Fibroblast of peridontal ligament (primary cell): ENCODE results near the gene PPP6R1.
"Not testable (repeated sequence)": the region's sequence is repeated elsewhere in the genome, so short reads cannot be mapped to it uniquely, and the experiment has no call there.

ENCODE experiments used
- DNase-seq: peaks from one replicate; pipeline ENCODE4 v3.0.0-alpha.2; 2010; ENCODE audit errors: extremely low read depth

Gene PPP6R1

GRCh38 chr19:55224679-55225414 lies 34.0 kb downstream of the PPP6R1 start:
- DNase-seq = not testable (repeated sequence)

DNA sequence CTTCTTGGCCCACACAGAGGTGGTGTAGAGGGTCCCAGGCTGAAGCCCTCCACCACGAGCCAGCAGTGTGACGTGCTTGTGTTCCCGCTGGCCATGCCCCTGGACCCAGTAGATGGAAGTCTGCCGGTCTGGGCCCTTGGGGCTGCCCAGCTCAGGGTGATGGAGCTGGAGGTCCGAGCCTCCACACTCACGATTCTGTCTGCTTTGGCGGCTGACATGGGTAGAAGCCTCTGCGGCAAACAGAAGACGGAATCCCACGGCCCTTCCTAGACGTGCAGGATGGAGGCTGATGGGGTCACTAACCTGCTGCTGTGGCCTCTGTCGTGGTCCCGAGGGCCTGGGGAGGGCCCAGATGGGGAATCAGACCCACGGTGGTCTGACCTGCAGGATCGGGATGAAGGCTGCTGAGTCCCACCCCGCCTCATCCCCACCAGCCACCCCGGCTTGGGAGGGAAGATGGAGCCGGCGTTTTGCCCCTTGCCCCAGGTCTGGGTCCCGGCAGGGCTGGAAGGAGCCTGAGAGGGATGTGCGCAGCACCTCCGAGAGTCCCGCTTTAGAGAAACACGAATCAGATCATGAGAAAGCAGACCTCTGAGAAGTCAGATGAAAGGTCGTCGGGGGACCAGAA lies 34.7 kb downstream of the PPP6R1 start:
- DNase-seq = no peak

DNA sequence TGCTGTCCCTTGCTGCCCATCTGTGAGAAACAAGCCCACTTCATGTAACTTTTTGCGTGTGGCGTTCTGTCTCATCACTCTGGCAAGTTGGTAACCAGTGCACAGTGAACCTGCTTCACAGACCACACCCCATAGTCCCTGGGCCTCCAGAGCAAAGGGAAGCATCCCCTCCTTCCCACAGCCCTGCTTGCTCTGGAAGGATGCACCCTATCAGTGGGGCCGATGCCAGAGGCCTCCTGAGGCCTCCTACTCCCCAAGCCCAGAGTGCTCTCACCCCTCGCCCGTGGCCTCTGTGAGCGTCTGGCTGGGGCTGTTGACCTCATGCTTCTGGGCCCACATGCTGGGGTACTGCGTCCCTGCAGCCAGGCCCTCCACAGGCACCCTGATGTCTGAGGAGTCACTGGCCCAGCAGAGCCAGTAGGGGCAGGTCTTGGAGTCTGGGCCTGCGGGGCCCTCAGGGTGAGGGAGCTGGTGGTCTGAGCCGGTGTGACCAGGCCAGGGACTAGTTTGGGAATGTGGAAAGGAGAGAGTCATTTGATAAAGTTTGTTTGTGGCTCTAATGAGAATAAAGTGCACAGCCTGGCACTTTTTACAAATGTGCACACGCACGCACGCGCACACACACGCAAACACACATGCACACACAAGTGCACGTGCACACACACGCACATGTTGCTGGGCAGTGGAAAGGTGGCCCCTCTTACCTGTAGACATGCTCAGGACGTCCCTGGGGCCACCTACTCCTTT lies 35.4 kb downstream of the PPP6R1 start:
- DNase-seq = no peak

GRCh38 chr19:55220525-55220924 lies 38.3 kb downstream of the PPP6R1 start:
- no peak for DNase-seq

- DNase-seq = peak; percentile 99
These were observed 42.2 kb downstream of the PPP6R1 start for GRCh38 chr19:55216461-55217198.

DNA sequence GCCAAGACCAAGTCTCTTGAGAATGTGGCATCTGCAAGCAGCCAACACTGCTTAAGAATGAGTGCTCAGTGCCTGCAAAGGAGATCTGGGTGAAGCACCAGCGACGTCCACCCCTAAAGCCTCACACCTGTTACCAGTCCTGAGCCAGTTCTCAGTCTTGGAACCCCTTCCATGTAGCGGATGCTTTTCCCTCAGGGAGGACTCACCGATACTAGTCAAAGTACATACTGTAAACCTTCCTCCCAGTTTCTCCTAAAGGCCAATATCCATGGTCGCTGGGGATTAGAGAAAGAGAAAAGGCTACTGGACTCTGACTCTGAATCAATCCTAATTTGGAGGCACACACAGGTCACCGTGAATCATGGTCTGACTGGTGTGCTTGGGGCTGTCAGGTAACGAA lies 45.3 kb downstream of the PPP6R1 start:
- no peak for DNase-seq

DNA sequence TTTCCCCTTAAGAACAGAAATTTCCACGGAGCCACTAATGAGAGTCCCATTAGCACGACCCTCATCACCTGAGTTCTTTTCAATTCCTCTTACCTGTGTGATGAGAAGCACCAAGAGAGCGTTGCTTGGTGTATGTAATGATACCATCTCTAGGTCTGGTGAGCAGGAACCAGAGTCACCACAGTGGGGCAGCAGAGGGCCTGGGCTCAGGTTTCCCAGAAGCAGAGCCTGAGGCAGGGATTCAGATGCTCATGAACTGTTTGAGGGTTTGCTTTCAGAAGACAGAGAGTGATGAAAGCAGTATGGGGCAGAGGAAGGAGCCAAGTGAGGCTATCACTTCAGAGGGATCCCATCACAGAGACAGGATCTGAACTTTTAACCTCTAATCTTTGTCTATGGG lies 46.4 kb downstream of the PPP6R1 start:
- no peak for DNase-seq

GRCh38 chr19:55209693-55210472 lies 48.9 kb downstream of the PPP6R1 start:
- DNase-seq = peak; percentile 87

- DNase-seq = no peak
These were observed 49.7 kb downstream of the PPP6R1 start, which contains the start of gene PTPRH for GRCh38 chr19:55208880-55209692. PTPRH (minus strand) TSS chr19:55209501; CDS start chr19:55209433, 68 bp downstream.

- DNase-seq = peak; percentile 71
These were observed 51.9 kb downstream of the PPP6R1 start for GRCh38 chr19:55206664-55207500.

DNA sequence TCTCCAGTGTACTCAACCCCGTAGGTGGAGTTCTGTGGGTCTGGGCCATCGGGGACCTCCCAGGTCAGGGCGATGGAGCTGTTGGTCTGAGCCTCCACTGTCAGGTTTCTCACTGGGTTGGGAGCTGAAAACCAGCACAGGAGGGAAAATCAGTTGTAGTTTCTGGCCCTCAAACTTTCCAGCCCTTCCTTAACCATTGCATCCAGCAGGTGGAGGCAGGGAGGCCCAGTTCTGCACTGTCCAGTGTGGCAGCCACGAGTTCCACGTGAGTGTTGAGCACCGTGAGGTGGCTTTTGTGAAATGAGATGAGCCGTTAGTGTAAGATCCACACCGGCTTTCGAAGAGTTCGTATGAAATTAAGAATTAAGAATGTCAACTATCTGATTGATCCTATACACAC lies 56.6 kb downstream of the PPP6R1 start:
- not testable (repeated sequence) for DNase-seq

- no peak for DNase-seq
These were observed 59.1 kb downstream of the PPP6R1 start for GRCh38 chr19:55199620-55200204.

- DNase-seq = no peak
These were observed 60.2 kb downstream of the PPP6R1 start for GRCh38 chr19:55198651-55199050.

GRCh38 chr19:55197528-55197927 lies 61.3 kb downstream of the PPP6R1 start:
- no peak for DNase-seq

DNA sequence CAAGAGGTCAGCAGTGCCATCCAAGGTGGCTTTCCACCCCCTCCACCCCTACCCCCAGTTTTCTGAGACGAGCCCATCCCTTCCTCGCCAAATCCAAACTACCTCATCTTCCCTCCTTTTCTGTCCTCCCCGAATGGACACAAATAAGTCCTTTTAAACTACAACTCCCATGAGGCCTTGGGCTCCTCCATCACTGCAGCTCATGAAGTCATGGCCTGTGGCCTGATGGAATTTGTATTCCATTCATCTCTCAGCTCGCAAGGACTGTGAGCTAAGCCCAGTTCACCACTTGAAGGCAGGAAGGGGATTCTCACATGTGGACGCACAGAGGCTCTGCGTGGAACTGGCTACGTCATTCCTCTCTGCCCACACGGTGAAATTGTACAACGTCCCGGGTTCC lies 62.0 kb downstream of the PPP6R1 start:
- DNase-seq = no peak

DNA sequence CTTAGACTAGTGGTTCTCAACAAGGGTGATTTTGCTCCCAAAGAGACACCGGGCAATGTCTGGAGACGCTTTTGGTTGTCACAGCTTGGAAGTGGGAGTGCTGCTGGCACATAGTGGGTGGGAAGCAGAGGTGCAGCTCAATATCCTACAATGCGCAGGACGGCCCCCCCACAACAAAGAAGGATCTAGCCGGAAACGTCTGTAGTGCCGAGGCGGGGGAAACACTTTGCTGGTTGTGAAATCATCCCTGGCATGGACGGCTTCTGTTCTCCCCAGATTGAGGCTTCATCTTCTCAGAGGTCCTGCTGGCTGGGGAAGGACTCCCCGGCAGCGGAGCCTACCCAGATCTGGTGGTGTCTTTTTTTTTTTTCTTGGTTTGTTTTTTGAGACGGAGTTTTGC lies 65.3 kb downstream of the PPP6R1 start:
- DNase-seq = no peak

- peak; percentile 92 for DNase-seq
These were observed 69.4 kb downstream of the PPP6R1 start for GRCh38 chr19:55189403-55189835.

- no peak for DNase-seq
These were observed 70.2 kb downstream of the PPP6R1 start for GRCh38 chr19:55188625-55189024.

DNA sequence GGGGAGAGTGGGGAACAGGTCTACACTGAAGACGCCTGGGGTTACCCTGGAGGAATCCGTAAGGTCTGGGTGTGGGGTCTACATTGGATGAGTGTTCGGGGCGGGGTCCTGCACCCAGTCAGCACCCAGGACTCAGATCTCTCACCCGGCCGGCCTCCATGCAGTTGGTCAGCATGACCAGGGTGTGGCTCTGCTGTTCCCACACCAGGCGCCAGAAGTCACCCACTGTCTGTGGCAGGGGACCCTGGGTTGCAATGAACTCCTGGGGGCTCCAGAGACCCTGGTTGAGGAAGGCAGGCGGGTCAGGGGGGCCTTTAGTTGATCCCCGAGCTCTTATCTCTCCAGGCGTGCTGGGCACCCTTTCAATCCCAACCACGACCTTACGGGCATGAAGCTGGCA lies 72.7 kb downstream of the PPP6R1 start:
- DNase-seq = no peak
